ENCODE data around the gene FILIP1. TPM values are rescaled to one million over a fixed set of nuclear protein-coding genes. Genes with fewer than 3 reads are reported as not detected.
A peak's percentile ranks its signal among the peaks of the same experiment; 100 is the strongest.

The FILIP1 gene
- polyA plus RNA-seq, 2 of the 4 experiments (the other 2 are of a cell fraction), result 2.3 to 15.6 TPM

DNA sequence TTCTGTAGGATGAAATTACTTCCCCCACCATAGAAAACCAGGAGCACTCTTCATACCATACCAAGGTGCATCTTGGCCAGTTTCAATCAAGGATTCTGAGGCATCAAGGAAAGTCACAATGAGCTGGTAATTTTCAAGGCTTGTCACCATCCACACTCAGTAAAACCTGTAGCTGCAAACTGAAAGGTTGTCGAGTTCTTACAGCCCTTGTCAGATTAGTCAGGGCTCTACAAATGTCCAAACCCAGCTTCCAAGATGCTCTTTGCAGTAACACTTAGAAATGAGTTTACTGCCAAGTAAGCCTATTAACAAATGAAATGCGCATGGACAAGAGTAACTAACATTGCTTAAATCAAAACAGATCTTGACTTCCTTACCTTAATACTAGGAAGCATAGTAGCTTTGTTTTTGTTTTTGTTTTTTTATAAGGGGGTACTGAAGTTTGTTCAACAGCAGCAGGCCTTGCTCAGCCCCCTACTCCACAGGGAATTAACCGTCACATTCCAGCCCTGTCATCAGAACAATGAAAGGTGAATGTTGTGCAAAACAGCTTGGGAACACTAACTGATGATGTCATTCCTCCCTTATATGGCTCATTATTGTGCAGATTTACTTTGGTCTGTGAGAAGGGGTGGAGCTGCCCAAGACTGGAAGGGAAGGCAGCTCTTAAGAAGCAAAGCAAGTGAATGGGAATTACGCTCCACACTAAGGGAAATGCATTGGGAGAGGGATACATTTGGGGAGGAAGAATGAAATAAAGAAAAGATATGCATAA is 159.1 kb downstream of the FILIP1 start:
- ATAC-seq, result no peak
- H3K9me3 ChIP-seq, result no peaks in the 10 kb centered on the region
- TF ChIP-seq JUN (IDR thresholded peaks at IDR 0.05) (no peak), MAZ (IDR thresholded peaks at IDR 0.05; ENCODE audit: borderline replicate concordance, low read depth, low read length) (no peak), RAD21 (conservative IDR thresholded peaks at IDR 0.05 in 1 of 2, IDR thresholded peaks at IDR 0.05 in 1 of 2) (no peak), GATA3 (IDR thresholded peaks at IDR 0.05; ENCODE audit: borderline replicate concordance) (no peak), ESRRA (IDR thresholded peaks at IDR 0.05; ENCODE audit: borderline replicate concordance, low read length) (no peak), BHLHE40 (IDR thresholded peaks at IDR 0.05; ENCODE audit: low read depth, low read length) (no peak), FOSL2 (IDR thresholded peaks at IDR 0.05) (no peak), FOSL2 (CRISPR knock-in tag; IDR thresholded peaks at IDR 0.05) (no peak), NPAS2 (CRISPR knock-in tag; IDR thresholded peaks at IDR 0.05; ENCODE audit: borderline replicate concordance) (no peak), HOXB13 (CRISPR knock-in tag; IDR thresholded peaks at IDR 0.05; ENCODE audit: low read depth) (no peak), CHD2 (IDR thresholded peaks at IDR 0.05; ENCODE audit: low read length, partially characterized antibody) (no peak), RNF2 (IDR thresholded peaks at IDR 0.05; ENCODE audit: borderline replicate concordance, low read depth) (no peak), MAFK (IDR thresholded peaks at IDR 0.05; ENCODE audit: partially characterized antibody) (no peak), ZFP36 (IDR thresholded peaks at IDR 0.05; ENCODE audit: borderline replicate concordance, partially characterized antibody) (no peak), HEYL (CRISPR knock-in tag; IDR thresholded peaks at IDR 0.05) (no peak), RFX5 (IDR thresholded peaks at IDR 0.05) (no peak)
- TF ChIP-seq, protein P1, sequence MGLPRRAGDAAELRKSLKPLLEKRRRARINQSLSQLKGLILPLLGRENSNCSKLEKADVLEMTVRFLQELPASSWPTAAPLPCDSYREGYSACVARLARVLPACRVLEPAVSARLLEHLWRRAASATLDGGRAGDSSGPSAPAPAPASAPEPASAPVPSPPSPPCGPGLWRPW (IDR thresholded peaks at IDR 0.05), result no peak
- TF ChIP-seq, protein P2, sequence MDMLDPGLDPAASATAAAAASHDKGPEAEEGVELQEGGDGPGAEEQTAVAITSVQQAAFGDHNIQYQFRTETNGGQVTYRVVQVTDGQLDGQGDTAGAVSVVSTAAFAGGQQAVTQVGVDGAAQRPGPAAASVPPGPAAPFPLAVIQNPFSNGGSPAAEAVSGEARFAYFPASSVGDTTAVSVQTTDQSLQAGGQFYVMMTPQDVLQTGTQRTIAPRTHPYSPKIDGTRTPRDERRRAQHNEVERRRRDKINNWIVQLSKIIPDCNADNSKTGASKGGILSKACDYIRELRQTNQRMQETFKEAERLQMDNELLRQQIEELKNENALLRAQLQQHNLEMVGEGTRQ (IDR thresholded peaks at IDR 0.05), result no peak
- TF ChIP-seq, protein P3, sequence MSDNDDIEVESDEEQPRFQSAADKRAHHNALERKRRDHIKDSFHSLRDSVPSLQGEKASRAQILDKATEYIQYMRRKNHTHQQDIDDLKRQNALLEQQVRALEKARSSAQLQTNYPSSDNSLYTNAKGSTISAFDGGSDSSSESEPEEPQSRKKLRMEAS (IDR thresholded peaks at IDR 0.05), result no peak
- TF ChIP-seq, protein P4, sequence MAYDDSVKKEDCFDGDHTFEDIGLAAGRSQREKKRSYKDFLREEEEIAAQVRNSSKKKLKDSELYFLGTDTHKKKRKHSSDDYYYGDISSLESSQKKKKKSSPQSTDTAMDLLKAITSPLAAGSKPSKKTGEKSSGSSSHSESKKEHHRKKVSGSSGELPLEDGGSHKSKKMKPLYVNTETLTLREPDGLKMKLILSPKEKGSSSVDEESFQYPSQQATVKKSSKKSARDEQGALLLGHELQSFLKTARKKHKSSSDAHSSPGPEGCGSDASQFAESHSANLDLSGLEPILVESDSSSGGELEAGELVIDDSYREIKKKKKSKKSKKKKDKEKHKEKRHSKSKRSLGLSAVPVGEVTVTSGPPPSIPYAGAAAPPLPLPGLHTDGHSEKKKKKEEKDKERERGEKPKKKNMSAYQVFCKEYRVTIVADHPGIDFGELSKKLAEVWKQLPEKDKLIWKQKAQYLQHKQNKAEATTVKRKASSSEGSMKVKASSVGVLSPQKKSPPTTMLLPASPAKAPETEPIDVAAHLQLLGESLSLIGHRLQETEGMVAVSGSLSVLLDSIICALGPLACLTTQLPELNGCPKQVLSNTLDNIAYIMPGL (CRISPR knock-in tag; IDR thresholded peaks at IDR 0.05; ENCODE audit: borderline replicate concordance), result no peak
- H3K4me3 ChIP-seq, result no peak overlapping the region
- 86% methylated on average over 4 of the region's 4 CpGs for WGBS (ENCODE audit: missing lambda C conversion rate)
- ChIA-PET POLR2A (no interaction called here), CTCF (interaction anchor here (1.1 to 1.4 kb wide), 2 partner anchors 10 to 17 kb away, joined by 3 read pairs; no protein-coding TSS in a partner anchor)
- 0 out of 3 replicates have a peak, but pooled peaks cover 10% of the 10 kb centered on the region for H3K4me1 ChIP-seq
- no peak overlapping the region; the same call in 2 of the 3 replicates for H3K4me2 ChIP-seq
- no peak for FAIRE-seq
- DNase-seq (ENCODE audit: low read depth in 1 of 2, low spot score in 1 of 2), result peak in 1 of 2 experiments; percentile 31
- no peak overlapping the region for H3K27ac ChIP-seq

DNA sequence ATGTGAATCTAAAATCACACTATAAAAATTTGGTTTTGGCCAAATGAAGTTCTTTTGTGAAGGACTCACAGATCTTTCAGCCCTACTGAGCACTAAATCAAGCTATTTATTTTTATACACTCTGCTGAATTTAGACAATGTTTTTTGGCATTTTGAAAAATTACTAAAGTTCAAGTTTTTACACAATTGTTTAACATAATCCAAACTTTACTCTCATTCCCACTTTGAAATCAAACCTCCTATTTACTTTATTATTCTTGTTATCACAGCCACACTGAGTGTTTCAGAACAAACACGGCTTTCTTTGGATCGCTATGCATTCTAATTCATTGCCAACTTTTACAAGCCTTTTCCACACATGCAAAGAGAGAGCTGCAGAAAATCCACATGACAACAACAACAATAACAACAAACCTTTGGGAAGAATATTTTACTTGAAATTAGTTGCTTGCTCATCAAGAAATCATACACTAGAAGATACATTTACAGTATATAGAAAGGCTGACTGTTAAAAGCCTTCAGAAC is 159.9 kb downstream of the FILIP1 start:
- Histone ChIP-seq H3K9me3 (no peaks in the 10 kb centered on the region), H3K4me1 (0 out of 3 replicates have a peak, but pooled peaks cover 10% of the 10 kb centered on the region), H3K4me3 (no peak overlapping the region), H3K27ac (no peak overlapping the region), H3K4me2 (no peak overlapping the region)
- DNase-seq (ENCODE audit: low read depth in 1 of 2, low spot score in 1 of 2), result no peak
- no peak for FAIRE-seq
- 83% methylated on average over 2 of the region's 2 CpGs for WGBS (ENCODE audit: missing lambda C conversion rate)
- no peak for ATAC-seq
- ChIA-PET POLR2A (no interaction called here), CTCF (interaction anchor here (1.4 kb wide), 1 partner anchor 16 kb away, joined by 3 read pairs; no protein-coding TSS in a partner anchor)
- TF ChIP-seq KDM1A (IDR thresholded peaks at IDR 0.05; ENCODE audit: low read depth) (no peak), MYC (IDR thresholded peaks at IDR 0.05; ENCODE audit: borderline replicate concordance, low read length) (no peak), EP300 (IDR thresholded peaks at IDR 0.05) (no peak), CHD4 (IDR thresholded peaks at IDR 0.05; ENCODE audit: borderline replicate concordance) (no peak), EHF (CRISPR knock-in tag; IDR thresholded peaks at IDR 0.05) (no peak), RCOR1 (IDR thresholded peaks at IDR 0.05; ENCODE audit: low read depth, low read length) (no peak), RNF2 (IDR thresholded peaks at IDR 0.05; ENCODE audit: borderline replicate concordance, low read depth) (no peak), POLR2AphosphoS2 (conservative IDR thresholded peaks at IDR 0.05; ENCODE audit: low read length) (no peak), ZFP36 (IDR thresholded peaks at IDR 0.05; ENCODE audit: borderline replicate concordance, partially characterized antibody) (no peak), HDAC2 (IDR thresholded peaks at IDR 0.05) (no peak), BHLHE40 (IDR thresholded peaks at IDR 0.05; ENCODE audit: low read depth, low read length) (no peak)
- TF ChIP-seq, protein P2 (IDR thresholded peaks at IDR 0.05), result no peak
- TF ChIP-seq, protein P5, sequence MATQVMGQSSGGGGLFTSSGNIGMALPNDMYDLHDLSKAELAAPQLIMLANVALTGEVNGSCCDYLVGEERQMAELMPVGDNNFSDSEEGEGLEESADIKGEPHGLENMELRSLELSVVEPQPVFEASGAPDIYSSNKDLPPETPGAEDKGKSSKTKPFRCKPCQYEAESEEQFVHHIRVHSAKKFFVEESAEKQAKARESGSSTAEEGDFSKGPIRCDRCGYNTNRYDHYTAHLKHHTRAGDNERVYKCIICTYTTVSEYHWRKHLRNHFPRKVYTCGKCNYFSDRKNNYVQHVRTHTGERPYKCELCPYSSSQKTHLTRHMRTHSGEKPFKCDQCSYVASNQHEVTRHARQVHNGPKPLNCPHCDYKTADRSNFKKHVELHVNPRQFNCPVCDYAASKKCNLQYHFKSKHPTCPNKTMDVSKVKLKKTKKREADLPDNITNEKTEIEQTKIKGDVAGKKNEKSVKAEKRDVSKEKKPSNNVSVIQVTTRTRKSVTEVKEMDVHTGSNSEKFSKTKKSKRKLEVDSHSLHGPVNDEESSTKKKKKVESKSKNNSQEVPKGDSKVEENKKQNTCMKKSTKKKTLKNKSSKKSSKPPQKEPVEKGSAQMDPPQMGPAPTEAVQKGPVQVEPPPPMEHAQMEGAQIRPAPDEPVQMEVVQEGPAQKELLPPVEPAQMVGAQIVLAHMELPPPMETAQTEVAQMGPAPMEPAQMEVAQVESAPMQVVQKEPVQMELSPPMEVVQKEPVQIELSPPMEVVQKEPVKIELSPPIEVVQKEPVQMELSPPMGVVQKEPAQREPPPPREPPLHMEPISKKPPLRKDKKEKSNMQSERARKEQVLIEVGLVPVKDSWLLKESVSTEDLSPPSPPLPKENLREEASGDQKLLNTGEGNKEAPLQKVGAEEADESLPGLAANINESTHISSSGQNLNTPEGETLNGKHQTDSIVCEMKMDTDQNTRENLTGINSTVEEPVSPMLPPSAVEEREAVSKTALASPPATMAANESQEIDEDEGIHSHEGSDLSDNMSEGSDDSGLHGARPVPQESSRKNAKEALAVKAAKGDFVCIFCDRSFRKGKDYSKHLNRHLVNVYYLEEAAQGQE (IDR thresholded peaks at IDR 0.05), result no peak

Data from A549 (cell line).